ENCODE measurements around the gene JPH3.

JPH3 gene

GRCh38 chr16:87627542-87628245, 25.4 kb downstream of the JPH3 start:
- no peak for DNase-seq

- no peak for DNase-seq
Measured at GRCh38 chr16:87628246-87628923, 26.1 kb downstream of the JPH3 start.

- peak; percentile 37 for DNase-seq
Measured at GRCh38 chr16:87628940-87629339, 26.6 kb downstream of the JPH3 start.

GRCh38 chr16:87631067-87631466, 28.8 kb downstream of the JPH3 start:
- no peak for DNase-seq

- no peak for DNase-seq
Measured at GRCh38 chr16:87634411-87634810, 32.1 kb downstream of the JPH3 start.

- peak; percentile 20 for DNase-seq
Measured at GRCh38 chr16:87635541-87636049, 33.3 kb downstream of the JPH3 start.

GRCh38 chr16:87636050-87636684, 33.9 kb downstream of the JPH3 start:
- DNase-seq = peak; percentile 60

- no peak for DNase-seq
Measured at GRCh38 chr16:87636741-87637140, 34.4 kb downstream of the JPH3 start.

GRCh38 chr16:87637357-87637756, 35.0 kb downstream of the JPH3 start:
- DNase-seq = no peak

GRCh38 chr16:87638736-87639135, 36.4 kb downstream of the JPH3 start:
- DNase-seq = no peak

GRCh38 chr16:87641721-87642120, 39.4 kb downstream of the JPH3 start:
- DNase-seq = no peak

- DNase-seq = no peak
Measured at GRCh38 chr16:87642491-87642890, 40.2 kb downstream of the JPH3 start.

- DNase-seq = no peak
Measured at GRCh38 chr16:87644186-87644585, 41.9 kb downstream of the JPH3 start.

- DNase-seq = no peak
Measured at GRCh38 chr16:87644596-87644995, 42.3 kb downstream of the JPH3 start.

GRCh38 chr16:87645802-87646201, 43.5 kb downstream of the JPH3 start:
- no peak for DNase-seq

GRCh38 chr16:87647431-87648185, 45.3 kb downstream of the JPH3 start:
- no peak for DNase-seq

GRCh38 chr16:87648236-87648635, 45.9 kb downstream of the JPH3 start:
- no peak for DNase-seq

GRCh38 chr16:87648698-87649487, 46.6 kb downstream of the JPH3 start:
- no peak for DNase-seq

GRCh38 chr16:87652386-87652785, 50.1 kb downstream of the JPH3 start:
- no peak for DNase-seq

GRCh38 chr16:87652799-87653198, 50.5 kb downstream of the JPH3 start:
- no peak for DNase-seq

GRCh38 chr16:87653234-87653633, 50.9 kb downstream of the JPH3 start:
- DNase-seq = no peak

GRCh38 chr16:87654826-87655225, 52.5 kb downstream of the JPH3 start:
- no peak for DNase-seq
